Upper lobe of left lung (tissue), 6 donors: ENCODE measurements around the gene TAF15. TPM values are rescaled to one million over a fixed set of nuclear protein-coding genes. Genes with fewer than 3 reads are reported as not detected.

Experiments used
- ATAC-seq, 2 donors: fragments of 200-7000 bp; cut with Tn5 transposase; one replicate each; pipeline ENCODE4 v1.9.1; 2022; ENCODE audit warnings: mild to moderate bottlenecking in 2 of 2, moderate library complexity in 2 of 2; ENCODE audit not compliant: low FRiP score in 2 of 2
- DNase-seq, 2 donors: peaks; one replicate each; pipeline ENCODE4 v3.0.0-alpha.2; 2019 to 2020
- H3K27ac ChIP-seq, 4 donors: fragments of 200-600 bp; sonication (generic); one replicate each; pipeline ENCODE4 v1.5.1; 2016 to 2019
- H3K27me3 ChIP-seq, 4 donors: fragments of 200-600 bp; sonication (generic); one replicate each; pipeline ENCODE4 v1.5.1; 2017 to 2019
- H3K36me3 ChIP-seq, 4 donors: fragments of 200-600 bp; sonication (generic); one replicate each; pipeline ENCODE4 v1.5.1; 2016 to 2019
- H3K4me1 ChIP-seq, 4 donors: fragments of 200-600 bp; sonication (generic); one replicate each; pipeline ENCODE4 v1.5.1; 2018 to 2019
- H3K4me3 ChIP-seq, 4 donors: fragments of 200-600 bp; sonication (generic); one replicate each; pipeline ENCODE4 v1.5.1; 2017 to 2019; ENCODE audit warnings: mild to moderate bottlenecking in 2 of 4, moderate library complexity in 1 of 4
- H3K9me3 ChIP-seq, 4 donors: fragments of 200-600 bp; sonication (generic); one replicate each; pipeline ENCODE4 v1.5.1; 2018 to 2019
- EP300 ChIP-seq, 4 donors: sonication (generic); formaldehyde crosslinking; IDR thresholded peaks; one replicate each; pipeline ENCODE4 v1.5.1; 2017; ENCODE audit warnings: antibody characterized with exemption in 4 of 4, control low read depth in 2 of 4
- POLR2A ChIP-seq, 4 donors: fragments of 450-650 bp; IDR thresholded peaks; one replicate each; pipeline ENCODE4 v1.5.1; 2016 to 2017; ENCODE audit warnings: antibody characterized with exemption in 4 of 4, mild to moderate bottlenecking in 2 of 4
- POLR2AphosphoS5 ChIP-seq, 2 donors: sonication (generic); formaldehyde crosslinking; IDR thresholded peaks; one replicate each; pipeline ENCODE4 v1.5.1; 2017; ENCODE audit warnings: antibody characterized with exemption in 2 of 2
- WGBS, 2 donors: methylation state at CpG; one replicate each; pipeline ENCODE4 v1.1.5; 2017 to 2018; 5-methylcytosine and 5-hydroxymethylcytosine counted together
- total RNA-seq, 6 donors: library from RNA; depleted of rRNA in 4 of 6; stranded (reverse); fragments of >200 nt in 4 of 6; gene quantifications; one replicate each; pipeline versions ENCODE4 v1.1.0 to v1.2.1, GENCODE V29; 2016 to 2021
- TF ChIP-seq, protein P1 (sequence below), 6 experiments: fragments of 450-650 bp in 4 of 6; fragments of 200-600 bp in 2 of 6; sonication (generic) in 2 of 6; IDR thresholded peaks; one replicate each; pipeline ENCODE4 v1.5.1; 2016 to 2019; ENCODE audit warnings: antibody characterized with exemption in 6 of 6
- donor health status: DM: no; HTN: no; CAD: no; lungs with moderate emphysema.
- donor health status: DM: no; HTN: yes; CAD: no; lungs with severe emphysema.

TAF15 gene
- total RNA-seq, 6 donors from 2014 or later = 42.4 to 137 (median 93.0) TPM

DNA sequence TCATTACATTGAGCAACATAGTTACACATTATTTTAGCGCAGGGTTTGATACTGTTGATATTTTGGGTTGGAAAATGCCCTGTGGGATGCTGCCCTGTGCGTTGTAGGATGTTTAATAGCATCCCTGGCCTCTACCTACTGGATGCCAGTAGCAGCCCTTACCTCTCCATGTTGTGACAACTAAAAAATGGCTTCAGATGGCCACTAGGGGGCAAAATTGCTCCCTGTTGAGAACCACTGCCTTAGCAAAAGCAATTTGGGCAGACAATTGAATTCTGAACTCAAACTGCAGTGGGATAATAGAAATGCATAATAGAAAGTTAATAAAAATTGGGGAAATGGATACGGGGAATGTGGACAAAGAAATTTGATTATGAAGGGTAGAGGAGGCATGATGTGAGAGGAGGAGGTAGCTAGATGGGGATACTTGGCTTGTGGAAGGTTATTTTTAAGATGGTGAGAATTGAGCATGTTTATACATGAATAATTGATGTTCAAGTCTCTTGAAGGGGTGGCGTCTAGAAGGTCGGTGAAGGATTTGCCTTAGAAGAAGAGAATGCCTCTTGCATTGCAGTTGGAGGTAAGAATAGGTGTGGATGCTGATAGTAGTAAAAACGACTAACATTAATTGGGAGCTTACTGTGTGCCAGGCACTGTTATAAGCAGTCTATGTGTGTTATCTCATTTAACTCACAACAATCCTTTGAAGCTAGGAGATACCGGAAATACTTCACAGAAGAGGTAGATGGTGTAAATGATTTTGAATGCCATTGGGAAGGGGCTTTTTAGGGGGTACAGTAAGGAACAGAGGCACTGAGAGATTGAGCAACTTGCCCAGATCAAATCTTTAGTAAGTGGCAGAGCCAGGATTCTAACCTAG lies 40.4 kb downstream of the TAF15 start:
- DNase-seq (peak in 1 of 2 donors; percentile 31), ATAC-seq (peak in 1 of 2 donors; percentile 57)
- TF ChIP-seq POLR2A (IDR thresholded peaks at IDR 0.05) (no peak), EP300 (IDR thresholded peaks at IDR 0.05) (no peak)
- TF ChIP-seq, protein P1, sequence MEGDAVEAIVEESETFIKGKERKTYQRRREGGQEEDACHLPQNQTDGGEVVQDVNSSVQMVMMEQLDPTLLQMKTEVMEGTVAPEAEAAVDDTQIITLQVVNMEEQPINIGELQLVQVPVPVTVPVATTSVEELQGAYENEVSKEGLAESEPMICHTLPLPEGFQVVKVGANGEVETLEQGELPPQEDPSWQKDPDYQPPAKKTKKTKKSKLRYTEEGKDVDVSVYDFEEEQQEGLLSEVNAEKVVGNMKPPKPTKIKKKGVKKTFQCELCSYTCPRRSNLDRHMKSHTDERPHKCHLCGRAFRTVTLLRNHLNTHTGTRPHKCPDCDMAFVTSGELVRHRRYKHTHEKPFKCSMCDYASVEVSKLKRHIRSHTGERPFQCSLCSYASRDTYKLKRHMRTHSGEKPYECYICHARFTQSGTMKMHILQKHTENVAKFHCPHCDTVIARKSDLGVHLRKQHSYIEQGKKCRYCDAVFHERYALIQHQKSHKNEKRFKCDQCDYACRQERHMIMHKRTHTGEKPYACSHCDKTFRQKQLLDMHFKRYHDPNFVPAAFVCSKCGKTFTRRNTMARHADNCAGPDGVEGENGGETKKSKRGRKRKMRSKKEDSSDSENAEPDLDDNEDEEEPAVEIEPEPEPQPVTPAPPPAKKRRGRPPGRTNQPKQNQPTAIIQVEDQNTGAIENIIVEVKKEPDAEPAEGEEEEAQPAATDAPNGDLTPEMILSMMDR (IDR thresholded peaks at IDR 0.05) = peak; percentile 50 to 65 (median 58)
- H3K4me1 ChIP-seq = peaks cover 0 to 5% (median 0%) of the 10 kb centered on the region in 4 donors
- no peaks in the 10 kb centered on the region for H3K27me3 ChIP-seq
- no peak overlapping the region for H3K27ac ChIP-seq
- no peak overlapping the region for H3K4me3 ChIP-seq
- 74% methylated on average over 7 of the region's 7 CpGs for WGBS, 2 donors
- H3K36me3 ChIP-seq = peaks cover under 1 to 47% (median 34%) of the 10 kb centered on the region in 4 donors
- no peaks in the 10 kb centered on the region for H3K9me3 ChIP-seq

DNA sequence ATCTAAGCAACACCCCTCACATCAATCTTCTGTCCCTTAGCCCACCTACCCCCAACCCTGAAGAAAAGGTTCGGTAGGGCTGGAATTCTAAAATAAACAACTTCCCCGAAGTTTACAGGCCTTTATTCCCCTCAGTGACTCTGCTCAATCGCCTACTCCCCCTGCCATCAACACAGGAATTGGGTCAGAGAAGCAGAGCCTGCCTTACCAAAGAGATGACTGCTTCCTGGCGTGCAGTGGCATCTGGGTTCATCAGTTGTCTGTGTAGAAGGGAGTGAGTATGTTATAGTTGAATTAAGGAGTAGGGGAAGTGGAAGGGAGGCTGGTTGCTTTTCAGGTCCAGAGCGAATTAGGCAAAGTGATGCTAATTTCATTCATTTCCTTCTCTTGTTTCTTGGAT lies 46.7 kb downstream of the TAF15 start:
- H3K27ac ChIP-seq = no peak overlapping the region
- H3K4me3 ChIP-seq = no peak overlapping the region
- peaks cover 0 to 10% (median 4%) of the 10 kb centered on the region in 4 donors for H3K36me3 ChIP-seq
- ATAC-seq (no peak), DNase-seq (no peak)
- TF ChIP-seq POLR2AphosphoS5 (IDR thresholded peaks at IDR 0.05) = no peak
- no peak for TF ChIP-seq POLR2A (IDR thresholded peaks at IDR 0.05)
- TF ChIP-seq, protein P1 (IDR thresholded peaks at IDR 0.05) = no peak
- no peak for TF ChIP-seq EP300 (IDR thresholded peaks at IDR 0.05)
- 65 to 77% methylated on average over 5 of the region's 5 CpGs for WGBS, 2 donors
- no peaks in the 10 kb centered on the region for H3K4me1 ChIP-seq
- H3K9me3 ChIP-seq = no peaks in the 10 kb centered on the region
- H3K27me3 ChIP-seq = no peaks in the 10 kb centered on the region

DNA sequence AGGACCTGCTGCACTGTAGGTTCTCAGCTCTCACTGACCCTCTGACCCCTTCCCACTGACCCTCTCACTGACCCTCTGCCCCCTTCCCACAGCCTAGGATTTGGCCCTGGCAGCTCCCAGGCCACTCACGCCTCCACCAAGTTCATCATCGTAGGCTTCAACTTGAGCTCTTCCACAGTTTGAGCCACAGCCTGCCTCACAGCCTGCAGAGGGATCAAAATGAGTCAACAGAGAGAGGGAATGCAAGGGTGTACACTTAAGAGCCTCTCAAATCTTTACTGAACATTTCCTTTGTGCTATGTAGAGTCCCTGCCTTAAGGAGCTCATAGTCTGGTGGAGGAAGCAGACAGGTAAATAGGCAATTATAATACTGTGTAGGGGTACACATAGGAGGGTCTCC lies 47.3 kb downstream of the TAF15 start:
- Histone ChIP-seq H3K4me3 (no peak overlapping the region), H3K27ac (no peak overlapping the region), H3K27me3 (no peaks in the 10 kb centered on the region), H3K36me3 (peaks cover 0 to 10% (median 4%) of the 10 kb centered on the region in 4 donors), H3K9me3 (no peaks in the 10 kb centered on the region), H3K4me1 (no peaks in the 10 kb centered on the region)
- TF ChIP-seq EP300 (IDR thresholded peaks at IDR 0.05) = no peak
- no peak for TF ChIP-seq POLR2A (IDR thresholded peaks at IDR 0.05)
- TF ChIP-seq, protein P1 (IDR thresholded peaks at IDR 0.05) = no peak
- TF ChIP-seq POLR2AphosphoS5 (IDR thresholded peaks at IDR 0.05) = no peak
- ATAC-seq (no peak), DNase-seq (no peak)
- WGBS, 2 donors = 75 to 90% methylated on average over 2 of the region's 2 CpGs

DNA sequence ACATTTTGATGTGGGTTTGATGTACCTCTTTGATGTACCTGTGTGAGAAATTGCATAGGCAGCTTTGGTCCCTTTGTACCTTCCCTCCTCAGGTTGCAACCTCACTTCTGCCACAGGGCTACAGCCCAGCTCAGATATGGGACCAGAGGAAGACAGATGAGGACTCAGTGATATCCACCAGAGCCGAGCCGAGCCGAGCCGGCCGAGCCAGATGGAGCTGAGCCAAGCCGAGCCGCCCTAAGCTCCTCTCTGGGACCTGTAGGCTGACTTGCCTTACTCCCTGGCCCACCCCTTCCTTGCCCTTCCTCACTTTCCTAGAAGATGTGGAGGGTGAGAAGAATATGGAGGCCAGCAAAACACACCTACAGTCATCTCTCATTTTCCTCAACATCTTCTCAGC lies 55.6 kb downstream of the TAF15 start:
- H3K9me3 ChIP-seq = no peaks in the 10 kb centered on the region
- WGBS, 2 donors = 93 to 100% methylated on average over 2 to 7 of the region's 7 CpGs
- H3K27ac ChIP-seq = no peak overlapping the region
- TF ChIP-seq EP300 (IDR thresholded peaks at IDR 0.05) (no peak), POLR2A (IDR thresholded peaks at IDR 0.05) (no peak), POLR2AphosphoS5 (IDR thresholded peaks at IDR 0.05) (no peak)
- TF ChIP-seq, protein P1 (IDR thresholded peaks at IDR 0.05) = no peak
- H3K4me1 ChIP-seq = peaks cover 0 to 10% (median 3%) of the 10 kb centered on the region in 4 donors
- ATAC-seq = no peak
- peak in 1 of 2 donors; percentile 66 for DNase-seq
- H3K27me3 ChIP-seq = no peaks in the 10 kb centered on the region
- H3K4me3 ChIP-seq = no peak overlapping the region
- H3K36me3 ChIP-seq = no peaks in the 10 kb centered on the region
